Measurements from ENCODE around the gene PIP5K1C.
A peak's percentile ranks its signal among the peaks of the same experiment; 100 is the strongest.

Gene PIP5K1C

GRCh38 chr19:3608079-3608641 is 92.1 kb downstream of the PIP5K1C start:
- no peak for DNase-seq

DNA sequence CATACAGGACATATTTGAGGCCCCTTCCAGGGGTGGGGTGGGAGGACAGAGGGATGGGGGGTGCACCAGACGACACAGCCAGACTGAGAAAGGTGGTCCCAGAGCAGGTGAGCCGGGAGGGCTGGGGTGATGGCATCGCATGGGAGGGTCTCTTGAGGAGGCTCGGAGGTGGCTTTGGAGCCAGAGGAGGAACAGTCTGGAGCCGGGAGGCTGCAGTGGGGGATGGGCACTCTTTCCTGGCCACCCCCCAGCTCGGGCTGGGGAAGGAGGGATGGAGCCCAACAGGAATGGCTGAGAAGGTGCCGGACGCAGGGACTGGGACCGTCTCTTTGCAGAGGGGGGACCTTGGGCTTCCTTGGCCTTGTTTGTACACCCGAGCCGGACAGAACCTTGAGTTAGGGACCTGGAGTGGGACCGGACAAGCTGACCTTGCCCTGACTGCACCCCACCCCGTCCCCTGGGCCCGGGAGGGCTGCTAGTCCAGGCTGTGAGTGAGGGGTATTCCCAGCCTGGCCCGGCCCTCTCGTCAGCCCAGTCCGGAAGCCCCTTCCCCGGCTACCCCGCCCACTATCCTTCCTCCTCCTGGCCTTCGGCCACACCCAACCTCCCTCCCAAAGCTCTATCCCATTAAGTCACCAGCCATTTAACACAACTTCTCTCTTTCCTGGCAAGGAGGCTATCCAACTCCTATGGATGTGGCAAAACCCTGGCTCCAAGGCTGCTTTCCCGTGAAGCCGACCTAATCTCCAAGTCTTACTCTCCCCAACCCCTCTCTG is 92.8 kb downstream of the PIP5K1C start:
- no peak for DNase-seq

- peak; percentile 77 for DNase-seq
Measured at GRCh38 chr19:3606690-3607289, 93.5 kb downstream of the PIP5K1C start, which contains the start of gene TBXA2R. Gene TBXA2R (minus strand): TSS chr19:3606875. CDS start chr19:3600634, 6,241 bp downstream.

GRCh38 chr19:3606174-3606689 is 94.0 kb downstream of the PIP5K1C start:
- peak; percentile 49 for DNase-seq

DNA sequence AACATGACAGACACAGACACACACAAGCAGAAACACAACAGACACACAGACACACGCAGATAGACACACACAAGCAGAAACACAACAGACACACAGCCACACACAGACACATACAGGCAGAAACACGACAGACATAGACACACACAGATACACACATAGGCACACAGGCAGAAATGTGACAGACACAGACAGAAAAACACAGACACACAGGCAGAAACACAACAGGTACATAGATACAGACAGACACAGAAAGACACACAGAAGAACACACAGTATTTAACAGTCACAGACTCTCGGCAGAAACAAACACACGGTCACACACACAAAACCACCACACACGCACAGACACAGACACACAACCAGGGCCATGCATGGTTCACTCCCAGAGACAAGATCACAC is 94.5 kb downstream of the PIP5K1C start:
- no peak for DNase-seq

GRCh38 chr19:3605361-3605760 is 94.9 kb downstream of the PIP5K1C start:
- no peak for DNase-seq

DNA sequence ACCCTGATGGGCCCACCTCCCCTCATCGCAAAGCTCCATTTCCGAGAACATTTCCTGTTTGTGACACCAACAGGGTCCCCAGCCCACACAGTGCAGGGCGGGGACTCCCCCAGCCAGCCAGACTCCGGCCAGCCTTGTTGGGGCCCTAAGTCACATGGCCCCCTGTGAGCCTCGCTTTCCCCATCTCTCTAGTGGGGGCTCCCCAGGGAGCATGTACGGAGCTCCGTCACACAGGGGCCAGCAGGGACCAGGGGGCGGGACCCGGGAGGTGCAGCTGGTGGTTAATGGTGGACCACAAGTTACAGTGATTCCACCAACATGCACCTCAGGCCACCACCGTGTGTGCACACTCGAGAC is 95.3 kb downstream of the PIP5K1C start:
- DNase-seq = peak; percentile 25

- DNase-seq = no peak
Measured at GRCh38 chr19:3604227-3604986, 95.9 kb downstream of the PIP5K1C start.

DNA sequence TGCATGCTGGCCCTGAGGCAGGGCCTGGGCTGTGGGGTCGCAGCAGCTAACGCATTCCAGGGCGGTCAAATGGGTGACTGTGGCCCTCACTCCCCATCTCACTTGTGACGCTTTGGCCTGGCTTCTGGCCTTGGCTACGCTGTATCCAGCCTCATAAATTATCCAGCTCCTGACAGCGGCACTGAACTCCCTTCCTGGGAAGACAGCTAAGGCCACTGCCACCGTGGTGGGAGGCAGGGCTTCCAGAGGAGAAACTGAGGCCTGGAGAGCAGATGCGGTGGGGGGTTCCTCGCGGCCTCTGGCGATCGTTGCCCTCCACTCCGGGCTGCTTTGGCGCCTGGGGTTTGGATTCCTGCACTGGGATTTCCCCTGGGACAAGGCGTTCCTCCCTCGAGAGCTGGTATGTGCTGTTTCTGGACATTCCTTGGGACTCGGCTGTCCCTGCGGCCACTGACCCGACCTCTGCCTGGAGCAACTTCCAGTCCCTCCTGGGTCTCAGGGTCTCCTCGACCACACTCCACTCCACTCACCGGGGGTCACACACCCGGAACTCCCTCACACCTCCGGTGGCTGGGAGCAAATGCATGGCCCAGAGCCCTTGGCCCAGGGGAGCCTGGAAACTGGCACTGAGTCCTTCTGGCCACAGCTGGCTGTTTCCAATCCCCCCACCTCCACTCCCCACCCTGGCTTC is 97.0 kb downstream of the PIP5K1C start:
- DNase-seq = no peak

DNA sequence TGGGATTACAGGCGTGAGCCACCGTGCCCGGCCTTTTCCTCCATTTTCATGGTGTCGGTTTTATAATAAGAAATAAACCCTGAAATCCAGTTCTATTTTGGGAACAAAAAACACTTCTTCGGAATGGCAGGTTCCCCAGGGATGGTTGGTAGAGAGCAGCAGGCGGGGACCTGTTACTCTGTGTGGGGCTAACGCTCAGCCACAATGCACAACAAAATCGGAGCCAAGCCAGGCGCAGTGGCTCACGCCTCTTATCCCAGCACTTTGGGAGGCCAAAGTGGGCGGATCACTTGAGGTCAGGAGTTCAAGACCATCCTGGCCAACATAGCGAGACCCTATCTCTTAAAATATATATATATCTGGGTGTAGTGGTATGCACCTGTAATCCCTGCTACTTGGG is 99.2 kb downstream of the PIP5K1C start:
- no peak for DNase-seq

DNA sequence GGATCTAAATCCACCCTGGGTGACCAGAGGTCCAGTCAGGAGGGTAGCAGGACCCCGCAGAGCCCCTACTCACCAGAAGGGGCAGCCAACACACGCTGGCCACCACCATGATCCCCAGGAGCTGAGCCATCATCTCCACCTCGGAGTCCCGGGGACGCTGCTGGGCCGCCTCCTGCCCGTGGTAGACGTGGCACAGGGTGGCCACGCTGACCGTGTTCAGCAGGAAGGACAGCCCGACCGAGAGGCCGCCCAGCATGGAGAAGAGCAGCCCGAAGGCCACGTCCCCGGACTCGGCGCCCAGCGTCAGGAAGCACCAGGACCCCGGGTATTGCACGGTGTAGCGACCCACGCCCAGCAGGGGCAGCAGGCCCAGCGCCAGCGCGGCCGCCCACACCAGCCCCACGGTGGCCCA is 100.5 kb downstream of the PIP5K1C start:
- no peak for DNase-seq

- no peak for DNase-seq
Measured at GRCh38 chr19:3595521-3596061, 104.7 kb downstream of the PIP5K1C start.

DNA sequence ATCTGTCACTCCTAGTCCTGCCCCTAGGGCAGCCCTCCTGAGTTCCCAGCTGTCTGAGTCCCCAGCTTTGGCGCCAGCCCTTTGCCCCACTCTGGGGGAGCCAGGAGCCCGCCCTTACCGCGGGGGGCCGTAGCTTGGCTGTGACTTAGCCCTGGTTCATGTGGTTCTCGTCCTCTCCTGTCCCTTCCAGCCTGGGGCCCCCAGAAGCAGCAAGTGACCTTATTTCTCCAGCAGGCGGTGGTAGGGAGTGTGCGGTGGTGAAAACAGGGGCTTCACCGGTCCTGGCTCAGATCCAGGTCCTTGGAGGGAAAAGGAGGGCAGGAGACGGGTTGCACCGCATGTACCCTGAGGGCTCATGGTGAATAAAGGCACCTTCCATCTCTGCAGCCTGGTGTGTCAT is 107.1 kb downstream of the PIP5K1C start:
- DNase-seq = no peak

DNA sequence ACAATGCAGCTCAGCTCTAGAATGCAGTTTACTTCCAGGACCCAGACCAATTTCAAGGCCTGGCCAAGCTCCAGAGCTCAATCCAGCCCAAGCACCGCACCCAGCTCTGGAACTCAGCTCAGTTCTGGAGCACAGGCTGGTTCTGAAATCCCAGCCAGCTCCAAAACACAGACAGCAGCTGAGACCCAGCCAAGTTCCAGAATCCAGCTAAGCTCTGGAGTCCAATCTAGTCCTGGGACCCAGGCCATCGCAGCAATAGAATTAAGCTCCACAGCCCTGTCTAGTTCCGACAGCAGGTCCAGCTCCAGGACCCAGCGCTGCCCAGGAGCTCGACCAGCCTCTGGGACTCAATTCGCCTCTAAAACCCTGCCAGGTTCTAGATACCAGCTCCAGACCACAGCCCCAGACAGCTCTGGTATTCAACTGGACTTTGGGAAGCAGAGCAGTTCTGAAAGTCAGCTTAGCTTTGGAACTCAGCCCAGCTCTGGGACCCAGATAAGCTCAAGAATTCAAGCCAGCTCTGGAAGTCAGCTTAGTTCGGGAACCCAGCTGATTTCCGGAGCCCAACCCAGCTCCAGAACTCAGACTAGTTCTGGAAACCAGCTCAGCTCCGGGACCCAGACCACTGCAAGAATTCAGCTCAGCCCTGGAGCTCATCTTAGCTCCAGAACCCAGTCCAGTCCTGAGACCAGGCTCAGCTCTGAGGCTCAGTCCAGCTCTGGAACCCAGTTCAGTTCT is 108.2 kb downstream of the PIP5K1C start:
- no peak for DNase-seq

GRCh38 chr19:3590991-3591659 is 109.1 kb downstream of the PIP5K1C start:
- no peak for DNase-seq

- DNase-seq = no peak
Measured at GRCh38 chr19:3589949-3590348, 110.3 kb downstream of the PIP5K1C start.

DNA sequence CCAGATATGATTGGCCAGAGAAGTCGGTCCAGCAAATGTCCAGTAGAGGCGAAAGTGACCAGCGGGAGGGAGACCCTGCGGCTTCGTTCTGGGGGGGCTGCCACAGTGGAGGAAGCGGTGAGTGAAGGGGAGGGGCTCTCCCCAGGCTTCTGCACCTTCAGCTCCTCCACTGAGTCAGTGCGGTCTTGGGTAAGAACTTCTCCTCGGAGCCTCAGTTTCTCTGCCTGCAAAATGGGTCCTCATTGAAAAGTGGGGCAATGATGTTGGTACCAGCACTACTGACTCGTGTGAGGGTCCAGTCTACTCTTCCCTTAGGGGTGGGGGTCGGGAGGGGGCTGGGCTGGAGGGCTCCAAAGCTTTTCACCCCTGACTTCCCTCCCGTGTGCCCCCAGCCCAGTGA is 110.8 kb downstream of the PIP5K1C start:
- DNase-seq = no peak

DNA sequence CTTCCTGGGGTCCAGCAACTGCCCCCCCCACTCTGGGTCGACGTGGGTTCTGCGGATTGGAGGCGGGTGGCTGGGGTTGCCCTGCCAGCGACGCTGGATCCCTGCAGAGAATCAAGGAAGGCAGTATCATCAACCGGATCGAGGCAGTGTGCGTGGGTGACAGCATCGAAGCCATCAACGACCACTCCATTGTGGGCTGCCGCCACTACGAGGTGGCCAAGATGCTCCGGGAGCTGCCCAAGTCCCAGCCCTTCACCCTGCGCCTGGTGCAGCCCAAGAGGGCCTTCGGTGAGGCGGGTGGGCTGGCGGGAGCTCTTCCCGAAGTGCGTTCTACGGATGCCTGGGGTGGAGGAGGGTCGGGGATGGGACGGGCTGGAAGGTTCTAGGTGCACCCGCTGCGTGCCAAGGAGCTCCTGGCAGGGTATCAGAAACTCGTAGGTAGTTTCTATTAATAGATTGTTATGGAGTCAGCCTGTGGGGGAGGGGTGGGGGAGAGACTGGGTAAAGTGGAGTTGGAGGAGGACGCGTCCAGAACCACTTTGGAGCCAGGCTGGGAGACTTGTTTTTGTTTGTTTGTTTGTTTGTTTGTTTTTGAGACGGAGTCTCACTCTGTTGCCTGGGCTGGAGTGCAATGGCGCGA is 113.4 kb downstream of the PIP5K1C start:
- no peak for DNase-seq

DNA sequence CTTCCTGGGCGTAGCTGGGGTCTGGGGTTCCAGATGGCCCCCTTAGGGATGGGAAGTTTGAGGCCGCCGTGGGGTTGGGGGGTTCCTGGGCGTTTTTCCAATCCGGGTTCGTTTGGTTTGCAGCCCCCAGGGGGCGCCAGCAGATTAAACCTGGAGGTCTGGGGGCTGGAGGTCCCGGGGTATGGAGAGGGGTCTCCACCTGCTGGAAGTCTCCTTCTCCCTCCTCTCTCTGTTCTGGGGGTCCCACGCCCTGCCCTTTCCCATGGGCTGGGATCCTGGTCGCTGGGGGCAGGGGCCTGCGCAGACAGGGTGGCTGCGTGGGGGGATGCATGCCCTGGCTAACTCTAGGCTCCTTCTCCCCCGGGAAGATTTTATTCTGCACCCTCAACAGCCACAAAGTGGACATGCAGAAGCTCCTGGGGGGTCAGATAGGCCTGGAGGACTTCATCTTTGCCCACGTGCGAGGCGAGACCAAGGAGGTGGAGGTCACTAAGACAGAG is 114.1 kb downstream of the PIP5K1C start:
- peak; percentile 54 for DNase-seq

Measured in stimulated activated CD4-positive, alpha-beta T cell treated with anti-CD3 and anti-CD28 coated beads, Interleukin-15, amount 100 ng/mL, for 24 hours (primary cell).